A549 (cell line): Measurements from ENCODE around the gene OGA. TPM values are rescaled to one million over a fixed set of nuclear protein-coding genes. Genes with fewer than 3 reads are reported as not detected.

Experiments
- ATAC-seq, 2 experiments: fragments of 200-7000 bp in 1 of 2; fragments of >200 bp in 1 of 2; cut with Nextera tagmentation in 1 of 2; cut with Tn5 transposase in 1 of 2; 3 replicates each; pipeline versions ENCODE4 v1.8.0 to v1.9.1; 2018 to 2020; ENCODE audit warnings: mild to moderate bottlenecking in 1 of 2, moderate library complexity in 1 of 2
- CTCF ChIA-PET: fragments of 300-600 bp; sonication (Branson Sonifier 250); formaldehyde crosslinking; extraction: SDS; loops from one replicate; lab custom pipeline; 2021; ENCODE audit warnings: antibody characterized with exemption, inconsistent platforms; lab: Yijun Ruan, JAX
- POLR2A ChIA-PET: fragments of 350-600 bp; formaldehyde crosslinking; extraction: SDS; loops from one replicate; lab custom pipeline; 2021; ENCODE audit warnings: antibody characterized with exemption, inconsistent platforms; lab: Yijun Ruan, JAX
- DNase-seq, 2 experiments: peaks; one replicate each; pipeline versions ENCODE4 v3.0.0 to v3.0.0-alpha.2; 2011 to 2016; ENCODE audit warnings: low read depth in 1 of 2, low spot score in 1 of 2
- FAIRE-seq: peaks from 2 replicates; lab custom pipeline; 2011; peaks lifted over from hg19 to GRCh38; lab: Jason Lieb, UNC
- H3K27ac ChIP-seq, 2 experiments: fragments of >200 bp; sonication (Bioruptor Twin); formaldehyde crosslinking; 3 replicates each; pipeline ENCODE4 v1.5.1; 2016 to 2017
- H3K4me1 ChIP-seq: fragments of >200 bp; sonication (Bioruptor Twin); formaldehyde crosslinking; 3 replicates; pipeline ENCODE4 v1.6.1; 2016
- H3K4me2 ChIP-seq: fragments of >200 bp; sonication (Bioruptor Twin); formaldehyde crosslinking; 3 replicates; pipeline ENCODE4 v1.6.1; 2016
- H3K4me3 ChIP-seq: fragments of >200 bp; sonication (Bioruptor Twin); formaldehyde crosslinking; 3 replicates; pipeline ENCODE4 v1.5.1; 2016
- H3K9me3 ChIP-seq: fragments of >200 bp; sonication (Bioruptor Twin); formaldehyde crosslinking; 3 replicates; pipeline ENCODE4 v1.6.1; 2016
- BHLHE40 ChIP-seq: IDR thresholded peaks from 2 replicates; pipeline ENCODE4 v1.6.1; 2012; ENCODE audit warnings: low read depth, low read length, inconsistent platforms
- CBX8 ChIP-seq: fragments of 200-600 bp; sonication (generic); IDR thresholded peaks from 2 replicates; pipeline ENCODE4 v1.6.1; 2016
- FOSB ChIP-seq: fragments of 250-450 bp; sonication (Bioruptor Pico); IDR thresholded peaks from 2 replicates; pipeline ENCODE4 v1.5.0; 2020; ENCODE audit warnings: mild to moderate bottlenecking, moderate library complexity
- JUNB ChIP-seq: fragments of >200 bp; sonication (Bioruptor Twin); formaldehyde crosslinking; IDR thresholded peaks from 2 replicates; pipeline ENCODE4 v1.6.1; 2016
- MAZ ChIP-seq: fragments of 150-350 bp; IDR thresholded peaks from 2 replicates; pipeline ENCODE4 v1.6.1; 2014; ENCODE audit warnings: antibody characterized with exemption, low read depth, low read length, borderline replicate concordance
- NFE2L2 ChIP-seq: fragments of 150-350 bp; conservative IDR thresholded peaks from 2 replicates; pipeline ENCODE4 v1.6.1; 2014; ENCODE audit warnings: low read length
- NR3C1 ChIP-seq: fragments of >200 bp; sonication (Bioruptor Twin); formaldehyde crosslinking; IDR thresholded peaks from 3 replicates; pipeline ENCODE4 v1.6.1; 2017
- PHF8 ChIP-seq: fragments of 200-600 bp; sonication (generic); IDR thresholded peaks from 2 replicates; pipeline ENCODE4 v1.6.1; 2016; ENCODE audit warnings: low read depth, mild to moderate bottlenecking, antibody characterized with exemption, moderate library complexity, borderline replicate concordance
- POLR2A ChIP-seq: IDR thresholded peaks from 2 replicates; pipeline ENCODE4 v1.6.1; 2012; ENCODE audit warnings: mild to moderate bottlenecking, low read length
- RARB ChIP-seq: fragments of 250-450 bp; sonication (Bioruptor Pico); IDR thresholded peaks from 2 replicates; pipeline ENCODE4 v1.8.0; 2021; ENCODE audit warnings: mild to moderate bottlenecking, moderate library complexity
- RCOR1 ChIP-seq: fragments of 150-350 bp; IDR thresholded peaks from 2 replicates; pipeline ENCODE4 v1.6.1; 2014; ENCODE audit warnings: antibody characterized with exemption, low read length, low read depth
- RFX5 ChIP-seq: fragments of 450-650 bp; IDR thresholded peaks from 2 replicates; pipeline ENCODE4 v1.7.1; 2014; ENCODE audit warnings: antibody characterized with exemption, mild to moderate bottlenecking, moderate library complexity
- SMC3 ChIP-seq: fragments of >200 bp; sonication (Bioruptor Twin); formaldehyde crosslinking; IDR thresholded peaks from 3 replicates; pipeline ENCODE4 v1.6.1; 2018; ENCODE audit warnings: inconsistent platforms
- SREBF2 ChIP-seq: fragments of 450-650 bp; IDR thresholded peaks from 2 replicates; pipeline ENCODE4 v1.6.1; 2014; ENCODE audit warnings: mild to moderate bottlenecking, moderate library complexity
- TFCP2L1 ChIP-seq: fragments of 250-450 bp; sonication (Bioruptor Pico); IDR thresholded peaks from 2 replicates; pipeline ENCODE4 v1.5.0; 2021; ENCODE audit warnings: mild to moderate bottlenecking
- USF2 ChIP-seq: fragments of 450-650 bp; IDR thresholded peaks from 2 replicates; pipeline ENCODE4 v1.6.1; 2014; ENCODE audit warnings: antibody characterized with exemption
- ZC3H11A ChIP-seq: fragments of 450-650 bp; IDR thresholded peaks from 2 replicates; pipeline ENCODE4 v1.6.1; 2014; ENCODE audit warnings: antibody characterized with exemption, mild to moderate bottlenecking
- ZFP36 ChIP-seq: fragments of 450-650 bp; IDR thresholded peaks from 2 replicates; pipeline ENCODE4 v1.6.1; 2014; ENCODE audit warnings: borderline replicate concordance; ENCODE audit not compliant: partially characterized antibody
- ZSCAN20 ChIP-seq: fragments of 250-450 bp; sonication (Bioruptor Pico); IDR thresholded peaks from 2 replicates; pipeline ENCODE4 v1.8.0; 2022; ENCODE audit warnings: mild to moderate bottlenecking, moderate library complexity
- WGBS: methylation state at CpG from one replicate; pipeline ENCODE4 v1.1.6; 2017; ENCODE audit errors: missing lambda C conversion rate; 5-methylcytosine and 5-hydroxymethylcytosine counted together
- polyA plus RNA-seq, 4 experiments: library from polyadenylated mRNA; depleted of rRNA in 3 of 4; stranded (reverse); fragments of >200 nt; fragmentation: RNase III in 1 of 4; extraction: RNeasy Plus Mini Kit Qiagen cat#74134 plus additional on column Dnase treatment in 1 of 4; gene quantifications; 2 replicates in 3 of 4; 3 replicates in 1 of 4; pipeline ENCODE4 v1.2.3, GENCODE V29; 2011 to 2017
- TF ChIP-seq, protein P1 (sequence below): fragments of 250-450 bp; sonication (Bioruptor Pico); IDR thresholded peaks from 2 replicates; pipeline ENCODE4 v1.5.0; 2020; ENCODE audit warnings: low read depth, mild to moderate bottlenecking, moderate library complexity
- TF ChIP-seq, protein P2 (sequence below): fragments of >200 bp; sonication (Bioruptor Twin); formaldehyde crosslinking; IDR thresholded peaks from 3 replicates; pipeline ENCODE4 v1.5.1; 2016

Gene OGA
- polyA plus RNA-seq, 2 of the 4 experiments (the other 2 are of a cell fraction) = 40.3 to 79.1 TPM

- DNase-seq = no peak
- no peaks in the 10 kb centered on the region for H3K4me1 ChIP-seq
- ChIA-PET POLR2A (no interaction called here), CTCF (interaction anchor here (0.7 to 4.7 kb wide), 5 partner anchors 13 to 545 kb away, joined by 3 to 26 read pairs (median 3); no protein-coding TSS in a partner anchor)
- TF ChIP-seq BHLHE40 (no peak), USF2 (no peak), FOSB (CRISPR knock-in tag) (no peak), RCOR1 (no peak)
- TF ChIP-seq, protein P1, sequence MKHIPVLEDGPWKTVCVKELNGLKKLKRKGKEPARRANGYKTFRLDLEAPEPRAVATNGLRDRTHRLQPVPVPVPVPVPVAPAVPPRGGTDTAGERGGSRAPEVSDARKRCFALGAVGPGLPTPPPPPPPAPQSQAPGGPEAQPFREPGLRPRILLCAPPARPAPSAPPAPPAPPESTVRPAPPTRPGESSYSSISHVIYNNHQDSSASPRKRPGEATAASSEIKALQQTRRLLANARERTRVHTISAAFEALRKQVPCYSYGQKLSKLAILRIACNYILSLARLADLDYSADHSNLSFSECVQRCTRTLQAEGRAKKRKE (CRISPR knock-in tag) = no peak
- H3K4me2 ChIP-seq = no peak overlapping the region
- H3K9me3 ChIP-seq = no peaks in the 10 kb centered on the region
- no peak overlapping the region for H3K4me3 ChIP-seq
- H3K27ac ChIP-seq = no peak overlapping the region
- no peak for FAIRE-seq
- ATAC-seq = no peak
- 75% methylated on average over 7 of the region's 12 CpGs for WGBS
Observed at GRCh38 chr10:101759309-101760247, 58.7 kb downstream of the OGA start.

- no peak for ATAC-seq
- TF ChIP-seq CBX8 (no peak), ZSCAN20 (CRISPR knock-in tag) (no peak), RFX5 (no peak), RARB (no peak), TFCP2L1 (CRISPR knock-in tag) (no peak), ZFP36 (no peak), POLR2A (no peak), SMC3 (no peak), FOSB (CRISPR knock-in tag) (no peak), NFE2L2 (no peak), JUNB (no peak), NR3C1 (no peak), ZC3H11A (no peak), PHF8 (no peak), MAZ (no peak), SREBF2 (no peak)
- TF ChIP-seq, protein P2, sequence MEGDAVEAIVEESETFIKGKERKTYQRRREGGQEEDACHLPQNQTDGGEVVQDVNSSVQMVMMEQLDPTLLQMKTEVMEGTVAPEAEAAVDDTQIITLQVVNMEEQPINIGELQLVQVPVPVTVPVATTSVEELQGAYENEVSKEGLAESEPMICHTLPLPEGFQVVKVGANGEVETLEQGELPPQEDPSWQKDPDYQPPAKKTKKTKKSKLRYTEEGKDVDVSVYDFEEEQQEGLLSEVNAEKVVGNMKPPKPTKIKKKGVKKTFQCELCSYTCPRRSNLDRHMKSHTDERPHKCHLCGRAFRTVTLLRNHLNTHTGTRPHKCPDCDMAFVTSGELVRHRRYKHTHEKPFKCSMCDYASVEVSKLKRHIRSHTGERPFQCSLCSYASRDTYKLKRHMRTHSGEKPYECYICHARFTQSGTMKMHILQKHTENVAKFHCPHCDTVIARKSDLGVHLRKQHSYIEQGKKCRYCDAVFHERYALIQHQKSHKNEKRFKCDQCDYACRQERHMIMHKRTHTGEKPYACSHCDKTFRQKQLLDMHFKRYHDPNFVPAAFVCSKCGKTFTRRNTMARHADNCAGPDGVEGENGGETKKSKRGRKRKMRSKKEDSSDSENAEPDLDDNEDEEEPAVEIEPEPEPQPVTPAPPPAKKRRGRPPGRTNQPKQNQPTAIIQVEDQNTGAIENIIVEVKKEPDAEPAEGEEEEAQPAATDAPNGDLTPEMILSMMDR = no peak
- TF ChIP-seq, protein P1 (CRISPR knock-in tag) = no peak
- TF ChIP-seq, all 56 proteins: peak for 0
- no peak overlapping the region for H3K27ac ChIP-seq
- WGBS = 38% methylated on average over 2 of the region's 2 CpGs
- no peak for FAIRE-seq
- no peak for DNase-seq
- CTCF ChIA-PET = interaction anchor here (0.8 to 4.7 kb wide), 5 partner anchors 20 to 545 kb away, joined by 3 to 26 read pairs (median 3); no protein-coding TSS in a partner anchor
- H3K4me1 ChIP-seq = no peaks in the 10 kb centered on the region
- no peak overlapping the region for H3K4me2 ChIP-seq
- H3K9me3 ChIP-seq = no peaks in the 10 kb centered on the region
- H3K4me3 ChIP-seq = no peak overlapping the region
- POLR2A ChIA-PET = interaction anchor here (1.3 kb wide), 1 partner anchor 60 kb away, joined by 4 read pairs; the partner anchor contains the start of gene OGA
Observed at GRCh38 chr10:101758858-101759257, 59.4 kb downstream of the OGA start.
